SK-N-SH (cell line): ENCODE measurements around the gene ARID2. TPM values are rescaled to one million over a fixed set of nuclear protein-coding genes. Genes with fewer than 3 reads are reported as not detected.

Source experiments
- CTCF ChIA-PET: fragments of 300-600, 350-600 bp; formaldehyde crosslinking; extraction: SDS; loops from one replicate; lab custom pipeline; 2021; lab: Yijun Ruan, JAX
- POLR2A ChIA-PET: fragments of 350-600 bp; sonication (Branson Sonifier 250); formaldehyde crosslinking; extraction: SDS; loops from one replicate; lab custom pipeline; 2020; ENCODE audit warnings: antibody characterized with exemption, inconsistent platforms; lab: Yijun Ruan, JAX
- DNase-seq: peaks from one replicate; pipeline ENCODE4 v3.0.0; 2012
- H2AFZ ChIP-seq: fragments of 200-600 bp; sonication (generic); 2 replicates; pipeline ENCODE4 v1.8.1; 2016; ENCODE audit warnings: antibody characterized with exemption, mild to moderate bottlenecking, low read depth
- H3F3A ChIP-seq: fragments of 200-600 bp; sonication (generic); replicated peaks from 2 replicates; pipeline ENCODE3; 2016; ENCODE audit warnings: antibody characterized with exemption, mild to moderate bottlenecking; ENCODE audit not compliant: insufficient read depth
- H3K27ac ChIP-seq, 2 experiments: fragments of 200-500 bp in 1 of 2; fragments of 200-600 bp in 1 of 2; sonication (Bioruptor generic) in 1 of 2; sonication (generic), shearing (Covaris generic) in 1 of 2; 2 replicates each; pipeline versions ENCODE4 v1.5.1 to v1.6.1; 2014 to 2016; ENCODE audit warnings: low read depth in 2 of 2, inconsistent platforms in 1 of 2, low read length in 1 of 2, mild to moderate bottlenecking in 1 of 2, mixed read lengths in 1 of 2
- H3K27me3 ChIP-seq: fragments of 200-600 bp; sonication (generic), shearing (Covaris generic); 2 replicates; pipeline ENCODE4 v1.6.1; 2016; ENCODE audit warnings: mixed run types; ENCODE audit not compliant: insufficient read depth
- H3K36me3 ChIP-seq, 2 experiments: fragments of 200-500 bp in 1 of 2; fragments of 200-600 bp in 1 of 2; sonication (Bioruptor generic) in 1 of 2; sonication (generic) in 1 of 2; replicated peaks in 1 of 2; 2 replicates each; pipeline versions ENCODE3 to v1.5.1; 2014 to 2016; ENCODE audit warnings: low read length in 1 of 2, mild to moderate bottlenecking in 1 of 2; ENCODE audit not compliant: insufficient read depth in 2 of 2, control insufficient read depth in 1 of 2
- H3K4me1 ChIP-seq, 2 experiments: fragments of 200-500 bp in 1 of 2; fragments of 200-600 bp in 1 of 2; sonication (Bioruptor generic) in 1 of 2; sonication (generic), shearing (Covaris generic) in 1 of 2; 2 replicates each; pipeline versions ENCODE4 v1.5.1 to v1.6.1; 2014 to 2016; ENCODE audit warnings: low read depth in 1 of 2, low read length in 1 of 2, mixed run types in 1 of 2; ENCODE audit not compliant: insufficient read depth in 2 of 2, control insufficient read depth in 1 of 2
- H3K4me2 ChIP-seq: fragments of 200-600 bp; sonication (generic), shearing (Covaris generic); 2 replicates; pipeline ENCODE4 v1.6.1; 2017; ENCODE audit warnings: mixed run types
- H3K4me3 ChIP-seq, 2 experiments: fragments of 200-500 bp in 1 of 2; fragments of 200-600 bp in 1 of 2; sonication (Bioruptor generic) in 1 of 2; sonication (generic), shearing (Covaris generic) in 1 of 2; 2 replicates each; pipeline versions ENCODE4 v1.5.1 to v1.8.1; 2014 to 2016; ENCODE audit warnings: low read depth in 2 of 2, inconsistent platforms in 1 of 2, low read length in 1 of 2, mild to moderate bottlenecking in 1 of 2, mixed read lengths in 1 of 2, moderate library complexity in 1 of 2
- H3K79me2 ChIP-seq: fragments of 200-600 bp; sonication (generic); 2 replicates; pipeline ENCODE4 v1.8.1; 2017; ENCODE audit warnings: mild to moderate bottlenecking; ENCODE audit not compliant: insufficient read depth
- H3K9ac ChIP-seq: fragments of 200-600 bp; sonication (generic); 2 replicates; pipeline ENCODE4 v1.6.1; 2017; ENCODE audit warnings: mixed run types
- H3K9me2 ChIP-seq: fragments of 200-600 bp; sonication (generic); 2 replicates; pipeline ENCODE4 v1.6.1; 2017; ENCODE audit warnings: mixed run types
- H3K9me3 ChIP-seq: fragments of 200-600 bp; sonication (generic); 2 replicates; pipeline ENCODE4 v1.6.1; 2017; ENCODE audit warnings: mixed run types, mild to moderate bottlenecking, moderate library complexity
- H4K20me1 ChIP-seq: fragments of 200-600 bp; sonication (generic); 2 replicates; pipeline ENCODE4 v1.6.1; 2017; ENCODE audit warnings: mild to moderate bottlenecking, mixed run types; ENCODE audit not compliant: insufficient read depth
- CTCF ChIP-seq: fragments of 200-600 bp; sonication (generic); IDR thresholded peaks from 2 replicates; pipeline ENCODE4 v1.6.1; 2017; ENCODE audit warnings: antibody characterized with exemption, mild to moderate bottlenecking, moderate library complexity
- ELF1 ChIP-seq: IDR thresholded peaks from 2 replicates; pipeline ENCODE4 v1.4.0; 2012
- EP300 ChIP-seq, 2 experiments: IDR thresholded peaks; 2 replicates each; pipeline versions ENCODE4 v1.4.0 to v1.6.1; 2012; ENCODE audit warnings: borderline replicate concordance in 1 of 2, low read depth in 1 of 2, low read length in 1 of 2
- EZH2phosphoT487 ChIP-seq: fragments of 200-600 bp; sonication (generic); IDR thresholded peaks from 2 replicates; pipeline ENCODE4 v1.6.1; 2017; ENCODE audit warnings: low read depth, mixed run types, mild to moderate bottlenecking, antibody characterized with exemption, moderate library complexity, borderline replicate concordance
- FOSL2 ChIP-seq: IDR thresholded peaks from 2 replicates; pipeline ENCODE4 v1.4.0; 2012; ENCODE audit warnings: low read depth, mild to moderate bottlenecking, moderate library complexity, borderline replicate concordance
- FOXJ3 ChIP-seq: sonication (generic); formaldehyde crosslinking; IDR thresholded peaks from 2 replicates; pipeline ENCODE4 v1.5.1; 2020; ENCODE audit warnings: mild to moderate bottlenecking, missing genetic modification reagents
- FOXM1 ChIP-seq: IDR thresholded peaks from 2 replicates; pipeline ENCODE4 v1.4.0; 2012; ENCODE audit warnings: low read depth, mild to moderate bottlenecking
- GABPA ChIP-seq: IDR thresholded peaks from 2 replicates; pipeline ENCODE4 v1.4.0; 2012; ENCODE audit warnings: low read depth, mild to moderate bottlenecking
- MEF2A ChIP-seq: IDR thresholded peaks from 2 replicates; pipeline ENCODE4 v1.4.0; 2012; ENCODE audit warnings: low read depth, borderline replicate concordance
- MXI1 ChIP-seq: IDR thresholded peaks from 2 replicates; pipeline ENCODE4 v1.6.1; 2012; ENCODE audit warnings: mild to moderate bottlenecking, low read depth, low read length, improper control_type of control experiment
- NFIC ChIP-seq: IDR thresholded peaks from 2 replicates; pipeline ENCODE4 v1.4.0; 2012; ENCODE audit warnings: borderline replicate concordance
- NRF1 ChIP-seq: IDR thresholded peaks from 2 replicates; pipeline ENCODE4 v1.6.1; 2012; ENCODE audit warnings: low read depth, mild to moderate bottlenecking, low read length
- POLR2AphosphoS5 ChIP-seq: IDR thresholded peaks from 2 replicates; pipeline ENCODE4 v1.6.1; 2012; ENCODE audit warnings: low read depth, low read length
- RFX5 ChIP-seq: IDR thresholded peaks from 2 replicates; pipeline ENCODE4 v1.6.1; 2012; ENCODE audit warnings: mild to moderate bottlenecking, improper control_type of control experiment, low read length
- RXRA ChIP-seq: IDR thresholded peaks from 2 replicates; pipeline ENCODE4 v1.4.0; 2012; ENCODE audit warnings: low read depth, mild to moderate bottlenecking, borderline replicate concordance
- SIN3A ChIP-seq: IDR thresholded peaks from 2 replicates; pipeline ENCODE4 v1.6.1; 2012; ENCODE audit warnings: low read depth, mild to moderate bottlenecking, low read length, moderate library complexity, borderline replicate concordance
- TCF12 ChIP-seq: IDR thresholded peaks from 2 replicates; pipeline ENCODE4 v1.4.0; 2012
- USF2 ChIP-seq: fragments of 150-350 bp; IDR thresholded peaks from 2 replicates; pipeline ENCODE4 v1.6.1; 2017; ENCODE audit warnings: antibody characterized with exemption, low read length, low read depth, borderline replicate concordance
- YY1 ChIP-seq: IDR thresholded peaks from 2 replicates; pipeline ENCODE4 v1.4.0; 2012; ENCODE audit warnings: low read depth, mild to moderate bottlenecking
- ZBTB33 ChIP-seq: IDR thresholded peaks from 2 replicates; pipeline ENCODE4 v1.4.0; 2012; ENCODE audit warnings: low read depth, borderline replicate concordance
- polyA plus RNA-seq, 3 experiments: library from polyadenylated mRNA; depleted of rRNA; stranded (reverse); fragments of >200 nt; gene quantifications; 2 replicates each; pipeline ENCODE4 v1.2.3, GENCODE V29; 2012
- TF ChIP-seq, protein P1 (sequence below): IDR thresholded peaks from 2 replicates; pipeline ENCODE4 v1.4.0; 2012; ENCODE audit warnings: low read depth, borderline replicate concordance

The ARID2 gene
- polyA plus RNA-seq, 1 of the 3 experiments (the other 2 are of a cell fraction), result 5.9 TPM

GRCh38 chr12:45732936-45733335, 3.4 kb downstream of the ARID2 start:
- 0 out of 2 replicates have a peak, but pooled peaks cover 6% of the 10 kb centered on the region for H4K20me1 ChIP-seq
- peak overlapping the region; percentile 13 to 93 for H3K4me3 ChIP-seq
- H3K9me2 ChIP-seq, result no peaks in the 10 kb centered on the region
- H3K27me3 ChIP-seq, result no peaks in the 10 kb centered on the region
- peak overlapping the region; percentile 88 for H3K4me2 ChIP-seq
- no peak for TF ChIP-seq MEF2A
- no peak for TF ChIP-seq GABPA
- TF ChIP-seq EP300 (IDR thresholded peaks at IDR 0.05; ENCODE audit: borderline replicate concordance in 1 of 2, low read depth in 1 of 2, low read length in 1 of 2), result no peak
- TF ChIP-seq SIN3A, result no peak
- TF ChIP-seq CTCF, result no peak
- no peak for TF ChIP-seq ELF1
- TF ChIP-seq FOSL2, result no peak
- no peak for TF ChIP-seq MXI1
- TF ChIP-seq, protein P1, sequence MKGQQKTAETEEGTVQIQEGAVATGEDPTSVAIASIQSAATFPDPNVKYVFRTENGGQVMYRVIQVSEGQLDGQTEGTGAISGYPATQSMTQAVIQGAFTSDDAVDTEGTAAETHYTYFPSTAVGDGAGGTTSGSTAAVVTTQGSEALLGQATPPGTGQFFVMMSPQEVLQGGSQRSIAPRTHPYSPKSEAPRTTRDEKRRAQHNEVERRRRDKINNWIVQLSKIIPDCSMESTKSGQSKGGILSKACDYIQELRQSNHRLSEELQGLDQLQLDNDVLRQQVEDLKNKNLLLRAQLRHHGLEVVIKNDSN, result no peak
- no peak for TF ChIP-seq RXRA
- no peak for TF ChIP-seq ZBTB33
- TF ChIP-seq FOXM1, result no peak
- no peak for TF ChIP-seq FOXJ3 (CRISPR knock-in tag)
- ChIA-PET POLR2A (no interaction called here), CTCF (interaction anchor here (1.1 to 1.5 kb wide), 2 partner anchors 12 to 287 kb away, joined by 3 to 4 read pairs; no protein-coding TSS in a partner anchor)
- no peaks in the 10 kb centered on the region; the same call in 1 of the 2 replicates for H3K9me3 ChIP-seq
- H3K9ac ChIP-seq, result peak overlapping the region; percentile 91; the same call in 1 of the 2 replicates
- H3K79me2 ChIP-seq, result peaks cover 72% of the 10 kb centered on the region
- peaks cover 34 to 42% of the 10 kb centered on the region in 2 experiments for H3K36me3 ChIP-seq
- peaks cover 34% of the 10 kb centered on the region for H3F3A ChIP-seq
- H3K27ac ChIP-seq, result peak overlapping the region; percentile 34 to 94; a peak in 3 of 4 replicates
- no peak overlapping the region for H2AFZ ChIP-seq
- H3K4me1 ChIP-seq, result peaks cover 8 to 10% of the 10 kb centered on the region in 2 experiments; a peak in 2 of 4 replicates
- no peak for DNase-seq

DNA sequence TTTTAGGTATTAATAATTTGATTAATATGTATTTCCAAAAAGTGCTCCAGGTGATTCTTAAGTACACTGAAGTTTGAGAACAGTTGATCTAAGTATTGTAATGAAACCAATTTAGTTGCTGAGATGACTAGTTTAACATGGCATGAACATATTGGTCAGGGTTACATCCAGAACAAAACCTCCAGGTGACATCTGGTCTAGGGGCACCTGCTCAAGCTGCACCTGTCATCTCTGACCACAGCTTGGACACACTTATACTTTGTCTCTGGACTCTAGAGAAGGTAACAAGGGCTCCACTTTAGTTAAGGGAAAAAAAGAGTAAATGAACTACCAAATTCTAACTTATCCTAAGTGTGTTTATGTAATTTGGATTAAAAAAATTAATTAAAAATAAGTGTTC, 8.1 kb downstream of the ARID2 start:
- POLR2A ChIA-PET, result no interaction called here
- no peak for TF ChIP-seq NRF1
- TF ChIP-seq NFIC, result no peak
- TF ChIP-seq YY1, result no peak
- no peak for TF ChIP-seq EZH2phosphoT487
- no peak for TF ChIP-seq RFX5
- no peak for TF ChIP-seq POLR2AphosphoS5
- TF ChIP-seq MEF2A, result no peak
- TF ChIP-seq USF2, result no peak
- TF ChIP-seq FOXJ3 (CRISPR knock-in tag), result no peak
- no peak for TF ChIP-seq TCF12

More for the DNA sequence above, 8.1 kb downstream of the ARID2 start:
- peaks cover 13% of the 10 kb centered on the region for H3K9me3 ChIP-seq
- no peak overlapping the region for H2AFZ ChIP-seq
- H4K20me1 ChIP-seq, result 0 out of 2 replicates have a peak, but pooled peaks cover 6% of the 10 kb centered on the region
- H3K79me2 ChIP-seq, result peaks cover 100% of the 10 kb centered on the region
- H3K4me3 ChIP-seq, result no peak overlapping the region
- H3K4me1 ChIP-seq, result peaks cover 8 to 9% of the 10 kb centered on the region in 2 experiments; a peak in 2 of 4 replicates
- CTCF ChIA-PET, result interaction anchor here (1.0 kb wide), 2 partner anchors 9 kb away, joined by 3 to 4 read pairs; no protein-coding TSS in a partner anchor
- no peak overlapping the region for H3K9ac ChIP-seq
- peaks cover 40 to 71% of the 10 kb centered on the region in 2 experiments for H3K36me3 ChIP-seq
- H3K27ac ChIP-seq, result no peak overlapping the region
- H3K27me3 ChIP-seq, result no peaks in the 10 kb centered on the region
- H3K4me2 ChIP-seq, result no peak overlapping the region
- no peak for DNase-seq
- no peaks in the 10 kb centered on the region for H3K9me2 ChIP-seq
- peaks cover 11% of the 10 kb centered on the region for H3F3A ChIP-seq
